Astrocyte of the hippocampus (primary cell): Measurements from ENCODE around the gene ANKRD33.

Source experiments
- DNase-seq: peaks from one replicate; pipeline ENCODE4 v3.0.0; 2011; ENCODE audit warnings: low read depth, low spot score

The ANKRD33 gene

GRCh38 chr12:51860986-51861385 is 26.9 kb upstream of the ANKRD33 start:
- DNase-seq: no peak

DNA sequence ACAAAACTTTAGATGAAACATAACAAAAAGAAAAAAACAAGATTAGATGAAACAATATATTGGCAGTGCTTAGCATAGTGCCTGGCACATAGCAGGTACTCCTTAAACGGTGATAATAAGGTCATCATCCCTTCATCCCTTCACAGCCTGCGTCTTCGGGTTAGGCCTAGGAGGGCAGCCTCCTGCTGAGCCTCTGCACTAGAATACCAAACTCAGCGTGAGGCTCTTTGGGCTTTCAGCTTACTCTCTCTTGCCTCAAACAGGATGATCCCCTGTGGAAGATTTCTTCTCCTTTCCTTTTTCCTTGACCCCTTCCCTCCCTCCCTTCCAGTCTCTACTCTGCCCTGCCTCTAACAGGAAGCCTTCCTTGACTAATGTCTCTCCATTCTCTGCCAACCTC is 25.0 kb upstream of the ANKRD33 start:
- peak; percentile 24 for DNase-seq

DNA sequence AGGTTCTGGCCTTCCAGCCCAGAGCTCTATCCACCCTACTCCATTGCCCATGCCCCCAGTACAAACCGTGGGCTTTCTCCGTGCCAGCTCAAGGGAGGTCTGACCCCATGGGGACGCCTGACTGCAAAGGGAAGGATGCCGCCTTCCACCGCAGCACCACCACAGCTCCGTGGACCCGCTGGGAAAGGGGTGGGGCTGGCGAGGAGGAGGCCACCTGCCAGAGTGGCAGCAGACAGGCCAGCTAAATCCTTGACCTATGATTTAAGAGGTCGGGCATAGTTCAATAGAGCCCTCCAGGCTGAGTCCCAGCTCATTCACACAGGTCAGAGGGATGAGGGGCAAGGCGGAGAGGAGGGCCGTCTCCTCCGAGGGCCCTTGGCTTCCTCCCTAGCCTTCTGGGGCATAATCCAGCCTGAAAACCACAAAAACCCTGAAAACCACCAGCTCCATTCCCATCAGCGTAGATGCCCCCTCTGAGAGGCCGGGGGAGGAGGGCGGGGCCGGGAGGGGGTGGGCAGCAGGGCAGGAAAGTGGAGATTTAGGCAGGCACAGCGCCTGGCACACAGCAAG is 24.5 kb upstream of the ANKRD33 start:
- DNase-seq: peak; percentile 86

DNA sequence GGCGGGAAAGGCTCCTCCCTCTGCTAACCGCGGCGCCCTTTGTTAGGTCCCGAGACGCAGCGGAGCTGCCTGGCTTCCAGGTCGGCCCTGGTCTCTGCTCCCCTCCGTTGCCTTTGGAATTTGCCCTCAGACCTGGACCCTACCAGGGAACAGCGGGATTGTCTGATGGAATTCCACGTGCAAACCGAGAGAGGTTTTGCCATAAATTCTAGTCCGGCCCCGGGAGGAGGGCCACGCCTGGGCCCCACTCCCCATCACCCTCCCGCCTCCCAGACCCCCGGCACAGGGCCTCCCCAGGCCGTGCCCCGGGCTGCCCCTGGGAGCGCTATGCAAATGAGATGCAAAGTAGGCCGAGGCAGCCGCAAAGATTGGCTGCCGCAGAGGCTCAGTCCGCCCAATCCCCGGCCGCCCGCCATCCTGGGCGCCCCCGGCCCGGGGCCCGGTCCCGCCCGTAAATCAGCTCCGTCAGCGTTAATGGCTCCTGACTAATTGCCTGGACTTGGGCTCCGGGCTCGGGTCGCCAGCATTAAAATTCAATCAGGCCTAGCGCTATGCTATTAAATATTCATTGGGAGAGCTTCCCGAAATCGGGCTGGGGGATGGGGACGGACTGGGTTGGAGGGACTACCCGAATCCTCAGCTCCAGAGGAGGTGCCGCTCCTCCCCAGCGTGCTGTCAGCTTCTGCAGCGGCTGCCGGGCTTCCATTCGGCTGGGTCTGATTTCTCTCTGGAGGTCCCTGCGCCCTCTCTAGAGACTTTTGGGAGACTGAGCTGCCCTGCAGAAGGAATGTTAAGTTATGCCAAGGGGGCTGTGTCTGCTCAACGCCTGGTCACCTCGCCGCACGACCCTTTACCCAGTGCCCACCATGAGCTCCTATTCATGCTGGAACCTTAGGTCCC is 23.7 kb upstream of the ANKRD33 start:
- DNase-seq: peak; percentile 91

GRCh38 chr12:51864833-51865670 is 22.9 kb upstream of the ANKRD33 start:
- DNase-seq: peak; percentile 63

- no peak for DNase-seq
Observed at GRCh38 chr12:51865757-51866270, 22.1 kb upstream of the ANKRD33 start.

- DNase-seq: no peak
Observed at GRCh38 chr12:51866324-51866723, 21.6 kb upstream of the ANKRD33 start.

- no peak for DNase-seq
Observed at GRCh38 chr12:51866762-51867161, 21.1 kb upstream of the ANKRD33 start.

DNA sequence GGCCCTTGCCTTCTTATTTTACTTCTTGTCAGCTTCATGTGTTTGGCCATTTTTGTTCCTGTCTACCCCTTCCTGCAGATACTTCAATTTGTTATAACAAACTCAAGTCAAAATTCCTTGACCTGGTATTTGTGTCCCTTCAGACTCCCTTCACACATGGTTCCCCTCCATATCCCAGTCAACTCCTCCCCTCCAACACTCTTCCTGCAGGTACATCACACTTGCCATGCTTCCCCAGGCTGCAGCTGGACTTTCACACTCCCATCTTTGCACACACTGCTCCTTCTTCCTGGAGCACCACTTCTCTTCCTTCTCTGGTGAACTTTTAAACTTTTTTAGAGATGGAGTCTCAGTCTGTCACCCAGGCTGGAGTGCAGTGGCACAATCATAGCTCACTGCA is 20.5 kb upstream of the ANKRD33 start:
- no peak for DNase-seq

- no peak for DNase-seq
Observed at GRCh38 chr12:51867796-51868428, 20.0 kb upstream of the ANKRD33 start.

- DNase-seq: no peak
Observed at GRCh38 chr12:51868821-51869495, 18.9 kb upstream of the ANKRD33 start.

DNA sequence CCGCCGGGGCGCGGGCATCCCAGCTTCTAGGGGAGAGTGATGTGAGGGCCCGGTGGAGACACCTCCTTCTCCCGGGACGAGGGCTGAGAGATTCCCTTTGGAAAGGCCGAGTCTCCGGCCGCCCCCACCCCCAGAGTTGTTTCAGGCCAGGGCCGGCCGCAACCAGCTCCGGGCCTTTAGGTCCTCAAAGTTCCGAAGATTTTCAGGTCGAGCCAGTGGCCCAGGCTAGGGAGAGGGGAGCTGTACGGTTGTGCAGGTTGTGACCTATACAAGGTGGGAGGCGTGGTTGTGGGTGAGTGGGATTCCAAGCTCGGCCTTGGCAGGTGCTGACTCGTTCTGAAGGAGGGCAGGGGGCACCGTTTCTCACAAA is 18.4 kb upstream of the ANKRD33 start:
- DNase-seq: no peak

DNA sequence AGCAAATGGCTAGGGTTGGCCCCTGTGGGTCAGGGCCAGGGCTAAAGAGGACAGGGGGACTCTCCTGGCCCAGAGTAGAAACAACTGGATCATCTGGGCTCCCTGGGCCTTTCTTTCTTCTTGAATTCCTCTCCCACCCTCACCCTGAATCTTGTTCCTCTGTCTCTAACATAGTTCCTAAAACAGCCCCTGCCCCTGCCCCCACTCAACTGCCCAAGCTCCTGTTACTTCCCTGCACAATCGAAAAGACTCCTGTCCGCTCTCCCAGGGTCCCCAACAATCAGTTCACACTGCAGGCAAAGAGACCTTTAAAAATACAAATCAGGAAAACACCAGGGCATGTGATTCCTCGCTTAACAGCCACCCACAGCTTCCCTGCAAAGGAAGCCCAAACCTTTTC is 18.0 kb upstream of the ANKRD33 start:
- no peak for DNase-seq

- no peak for DNase-seq
Observed at GRCh38 chr12:51870504-51870903, 17.4 kb upstream of the ANKRD33 start.

- no peak for DNase-seq
Observed at GRCh38 chr12:51871126-51871525, 16.8 kb upstream of the ANKRD33 start.

GRCh38 chr12:51871918-51872688 is 15.8 kb upstream of the ANKRD33 start:
- no peak for DNase-seq

DNA sequence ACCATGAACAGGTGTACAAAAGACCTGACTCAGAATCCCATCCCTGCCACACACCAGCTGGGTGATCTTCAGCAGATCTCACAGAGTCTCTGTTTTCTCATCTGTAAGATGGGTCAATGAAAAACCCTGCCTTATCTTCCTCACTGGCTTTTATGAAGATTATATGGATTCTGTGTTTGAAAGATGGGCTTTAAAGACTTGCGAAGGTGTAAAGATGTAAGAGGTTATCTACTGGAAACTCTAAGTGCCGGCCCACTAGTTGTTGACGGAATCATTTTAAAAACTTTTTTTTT is 15.3 kb upstream of the ANKRD33 start:
- no peak for DNase-seq

DNA sequence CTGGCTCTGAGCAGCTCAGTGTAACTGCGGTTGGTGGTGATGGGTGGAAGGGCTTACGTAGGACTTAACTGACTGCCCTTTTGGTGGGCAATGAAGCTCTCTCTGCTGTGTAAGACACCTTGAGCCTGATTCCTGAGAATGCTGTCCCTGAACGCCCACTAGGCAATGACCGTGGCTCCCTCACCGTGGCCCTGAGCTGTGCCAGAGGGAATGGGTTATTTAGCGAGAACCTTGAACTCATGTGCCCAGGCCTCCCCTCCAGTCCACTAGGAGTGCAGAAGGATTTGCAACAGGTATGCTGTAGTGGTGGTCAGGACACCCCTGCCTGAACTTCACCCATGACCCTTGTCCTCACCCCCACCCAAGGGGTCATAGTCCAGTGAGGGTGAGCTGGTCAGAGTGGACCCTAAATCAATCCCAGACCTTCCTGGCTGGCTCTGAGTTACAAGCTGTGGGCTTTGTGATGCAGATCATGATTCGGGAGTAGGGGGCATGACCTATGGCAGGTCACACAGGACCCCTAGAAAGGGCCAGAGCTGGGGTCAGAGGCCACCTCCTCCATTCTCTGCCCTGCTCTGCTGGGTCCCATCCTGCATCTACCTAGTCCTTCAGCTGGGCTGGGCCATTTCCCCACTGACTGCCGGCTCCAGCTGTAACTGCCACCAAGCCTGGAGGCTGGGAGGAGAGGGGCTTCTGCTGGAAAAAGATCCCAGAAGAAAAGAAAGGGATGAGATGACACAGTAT is 14.5 kb upstream of the ANKRD33 start:
- no peak for DNase-seq

GRCh38 chr12:51874000-51874399 is 13.9 kb upstream of the ANKRD33 start:
- peak; percentile 89 for DNase-seq

DNA sequence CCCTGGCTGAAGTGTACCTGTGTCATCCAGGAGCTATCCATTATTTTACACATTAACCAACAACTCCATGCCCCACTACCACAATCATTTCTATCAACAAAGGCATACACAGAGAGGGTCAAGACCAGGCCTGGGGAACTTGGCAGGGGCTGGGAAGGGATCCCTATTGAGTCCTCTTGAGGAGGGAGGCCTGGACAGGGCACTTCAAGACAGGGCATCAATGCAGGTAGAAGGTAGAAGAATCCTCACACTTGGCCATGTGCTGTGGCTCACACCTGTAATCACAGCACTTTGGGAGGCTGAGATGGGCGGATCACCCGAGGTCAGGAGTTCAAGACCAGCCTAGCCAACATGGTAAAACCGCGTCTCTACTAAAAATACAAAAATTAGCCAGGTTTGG is 13.4 kb upstream of the ANKRD33 start:
- no peak for DNase-seq
